Fibroblast of lung (primary cell): ENCODE results near the gene SF1.

Source experiments
- CTCF ChIP-seq, 2 donors: IDR thresholded peaks in 1 of 2; conservative IDR thresholded peaks in 1 of 2; 1 replicate in 1 of 2; 2 replicates in 1 of 2; pipeline ENCODE4 v1.5.1; 2011 to 2012; ENCODE audit warnings: low read length in 2 of 2, control low read depth in 1 of 2, inconsistent platforms in 1 of 2, low read depth in 1 of 2, mild to moderate bottlenecking in 1 of 2
- EZH2 ChIP-seq: IDR thresholded peaks from 2 replicates; pipeline ENCODE4 v1.5.1; 2012; ENCODE audit warnings: low read length, control low read depth, mild to moderate bottlenecking; ENCODE audit errors: missing control alignments

DNA sequence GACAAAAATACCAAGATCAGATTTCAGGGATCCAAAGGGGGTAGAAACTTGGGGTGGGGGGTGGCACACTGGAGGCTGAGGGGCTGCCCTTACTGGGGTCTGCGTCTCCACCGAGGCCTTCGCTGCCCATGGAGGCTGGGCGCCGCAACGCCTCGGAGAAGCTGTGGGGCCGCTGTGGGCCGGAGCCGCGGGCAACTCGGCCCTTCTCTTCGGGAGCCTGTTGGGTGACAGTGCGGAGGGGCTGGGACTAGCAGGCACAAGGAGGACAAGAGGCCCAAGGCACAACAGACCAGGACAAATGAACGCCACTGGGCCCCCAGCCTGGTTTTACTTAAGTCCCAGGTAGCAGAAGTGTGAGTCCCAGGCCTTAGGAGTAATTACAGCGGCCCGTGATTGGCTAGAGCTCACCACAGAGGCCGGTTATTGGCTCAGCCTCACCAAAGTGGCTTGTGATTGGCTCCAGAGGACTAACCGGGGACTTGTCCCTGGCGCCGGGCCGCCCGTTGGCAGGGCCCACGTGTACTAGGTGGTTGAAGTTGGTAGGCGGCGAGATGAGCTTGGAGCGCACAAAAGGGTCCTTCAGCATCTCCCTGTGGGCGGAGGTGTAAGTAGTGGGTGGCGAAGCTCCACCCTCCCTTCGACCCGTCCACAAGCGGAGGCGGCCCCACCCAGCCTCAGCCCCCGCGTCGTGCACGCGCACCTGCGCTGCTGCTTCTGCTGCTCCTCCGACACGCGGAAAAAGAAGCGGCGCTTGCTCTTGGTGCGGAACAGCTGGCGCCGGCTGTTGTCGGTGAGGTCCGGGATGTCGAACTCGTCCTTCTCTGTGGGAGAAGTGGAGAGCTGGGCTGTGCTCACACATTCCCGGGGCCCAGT is 48.5 kb upstream of the SF1 start:
- TF ChIP-seq CTCF (conservative IDR thresholded peaks at IDR 0.05 in 1 of 2, IDR thresholded peaks at IDR 0.05 in 1 of 2; ENCODE audit: low read depth in 1 of 2, low read length in 2 of 2) (no peak), EZH2 (no peak)
